Activated CD4-positive, CD25-positive, alpha-beta regulatory T cell (primary cell): ENCODE measurements around the gene H2AZ2.
"Not testable (repeated sequence)": the region's sequence is repeated elsewhere in the genome, so short reads cannot be mapped to it uniquely, and the experiment has no call there.

ENCODE experiments used
- DNase-seq, 4 experiments: peaks; one replicate each; lab custom pipeline; 2025; lab: John Stamatoyannopoulos, UW

The H2AZ2 gene

DNA sequence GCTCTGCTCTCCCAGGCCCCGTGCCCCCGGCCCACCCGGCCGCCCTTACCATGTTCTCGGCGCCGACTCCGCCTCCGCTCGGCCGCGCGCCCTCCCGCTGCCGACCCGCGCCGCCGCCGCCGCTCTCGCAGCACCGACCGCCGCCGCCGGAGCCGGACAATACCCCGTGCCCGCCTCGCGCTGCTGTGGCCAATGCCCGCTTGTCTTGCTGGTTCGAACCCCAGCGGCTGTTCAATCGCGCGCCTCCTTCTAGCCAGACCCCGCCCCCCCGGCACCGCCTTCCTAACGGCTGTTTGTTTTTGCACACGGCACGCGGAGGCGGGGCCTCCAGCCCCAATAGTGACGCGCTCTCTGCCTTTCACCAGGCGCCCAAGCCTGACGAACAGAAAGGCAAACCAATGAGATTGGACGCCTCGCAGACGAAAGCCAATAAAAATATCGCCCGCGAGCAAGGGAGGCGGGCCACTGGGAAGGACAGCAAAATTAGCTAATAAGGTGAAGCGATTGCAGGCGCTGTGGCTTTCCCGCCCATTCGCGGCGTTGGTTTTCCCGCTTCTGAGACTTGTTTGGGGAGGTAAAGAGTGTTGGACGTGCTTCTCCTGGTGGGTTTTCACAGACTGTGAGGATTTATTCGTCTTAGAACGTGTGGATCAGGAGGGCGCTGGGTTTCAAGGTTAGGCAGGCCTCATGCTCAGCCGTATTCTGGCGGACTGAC is at the start of gene H2AZ2:
Gene H2AZ2 (minus strand): TSS at position 168 of the 715 bp plus-strand sequence. CDS start 116 bp downstream, at position 52.
- peak; percentile 99 to 100 (median 99) for DNase-seq

DNA sequence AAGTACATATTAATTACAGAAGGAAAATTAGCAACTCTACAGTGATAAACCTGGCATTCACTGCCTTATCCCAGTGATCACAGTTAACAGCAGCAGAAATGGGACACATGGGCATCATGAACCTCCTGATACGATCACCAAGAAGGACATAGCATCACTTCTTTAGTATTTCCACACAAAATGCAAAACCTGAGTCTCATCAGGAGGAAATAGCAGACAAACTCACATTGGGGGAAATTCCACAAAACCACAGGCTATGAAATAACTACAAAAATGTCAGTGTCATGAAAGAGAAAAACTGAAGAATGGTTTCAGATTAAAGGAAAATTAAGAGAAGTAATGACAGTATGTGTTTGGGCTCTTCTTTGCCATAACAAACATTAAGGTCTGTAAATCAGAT is 49.4 kb upstream of the H2AZ2 start:
- DNase-seq = no peak

- no peak for DNase-seq
These were observed 47.1 kb upstream of the H2AZ2 start for GRCh38 chr7:44894888-44895580.

- DNase-seq = no peak
These were observed 45.9 kb upstream of the H2AZ2 start for GRCh38 chr7:44893710-44894234.

DNA sequence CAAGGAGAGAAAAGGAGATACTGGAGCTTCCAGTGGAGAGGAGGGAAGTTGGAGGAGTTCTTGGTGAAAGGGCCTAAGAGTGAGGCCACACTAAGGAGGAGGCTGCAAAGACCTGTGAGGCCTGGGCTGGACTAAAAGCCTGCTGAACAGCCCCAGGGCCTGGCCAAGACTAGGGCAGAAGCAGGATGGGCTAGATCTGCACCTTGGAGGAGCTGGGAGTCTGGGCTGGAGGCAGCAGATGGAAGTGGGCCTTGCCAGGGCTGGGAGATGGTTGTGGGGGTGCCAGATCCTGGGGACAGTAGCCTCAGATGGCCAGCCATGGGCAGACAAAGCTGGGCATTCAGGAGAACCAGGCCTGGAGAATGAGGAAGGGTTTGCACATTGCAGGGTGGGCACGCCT is 43.9 kb upstream of the H2AZ2 start:
- DNase-seq = no peak

- DNase-seq = no peak
These were observed 43.5 kb upstream of the H2AZ2 start for GRCh38 chr7:44891372-44891771.

- DNase-seq = no peak
These were observed 41.3 kb upstream of the H2AZ2 start for GRCh38 chr7:44889086-44889781.

- no peak for DNase-seq
These were observed 39.4 kb upstream of the H2AZ2 start for GRCh38 chr7:44887293-44887692.

DNA sequence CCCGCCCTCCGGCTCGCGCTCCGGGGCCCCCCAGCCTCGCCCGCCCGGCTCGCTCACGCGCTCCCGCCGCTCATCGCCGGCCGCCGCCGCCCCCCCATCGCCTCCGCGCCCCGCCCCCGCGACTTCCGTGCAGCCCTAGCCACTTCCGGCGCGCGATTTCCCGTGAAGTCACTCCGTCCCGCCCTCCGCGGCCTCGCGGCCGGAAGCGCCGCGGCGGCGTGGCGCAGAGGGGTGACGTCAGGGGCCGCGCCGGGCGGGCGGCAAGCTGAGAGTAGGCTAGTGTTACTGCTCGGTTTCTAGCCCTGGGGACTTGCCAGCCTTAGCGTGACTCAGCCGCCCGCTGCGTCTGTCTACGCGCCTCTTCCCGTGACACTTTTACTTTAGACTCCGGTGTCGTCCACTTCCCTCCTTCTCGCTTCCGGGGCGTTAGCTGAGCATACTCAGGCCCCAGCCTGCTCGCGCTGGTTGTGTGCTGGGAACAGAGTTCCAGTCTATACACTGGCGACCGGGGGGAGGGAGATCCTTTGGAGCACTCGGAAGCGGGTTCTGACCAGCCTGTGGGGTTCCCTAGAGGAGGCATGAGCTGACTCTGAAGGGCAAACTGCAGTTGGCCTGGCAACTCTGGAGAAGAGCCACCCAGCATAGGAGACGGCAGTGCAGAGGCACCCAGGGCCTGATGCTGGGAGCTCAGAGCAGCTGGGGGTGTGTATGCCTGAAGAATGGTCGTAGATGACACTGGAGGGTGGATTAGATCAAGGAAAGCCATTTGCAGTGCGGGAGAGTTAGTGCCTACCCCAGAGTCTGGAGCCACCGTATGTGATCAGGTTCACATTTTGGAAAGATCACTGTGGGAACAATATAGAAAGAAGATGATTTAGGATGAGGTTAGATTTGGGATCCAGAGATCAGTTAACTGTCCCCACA is 37.8 kb upstream of the H2AZ2 start, which contains the start of gene PURB:
Gene PURB (minus strand): TSS at position 137 of the 924 bp plus-strand sequence. CDS start 182 bp downstream, outside the sequence.
- peak; percentile 92 to 96 (median 96) for DNase-seq

- DNase-seq = peak in 2 of 4 experiments; percentile 37 to 51
These were observed 36.9 kb upstream of the H2AZ2 start for GRCh38 chr7:44884621-44885393.

- no peak for DNase-seq
These were observed 36.2 kb upstream of the H2AZ2 start for GRCh38 chr7:44883961-44884620.

DNA sequence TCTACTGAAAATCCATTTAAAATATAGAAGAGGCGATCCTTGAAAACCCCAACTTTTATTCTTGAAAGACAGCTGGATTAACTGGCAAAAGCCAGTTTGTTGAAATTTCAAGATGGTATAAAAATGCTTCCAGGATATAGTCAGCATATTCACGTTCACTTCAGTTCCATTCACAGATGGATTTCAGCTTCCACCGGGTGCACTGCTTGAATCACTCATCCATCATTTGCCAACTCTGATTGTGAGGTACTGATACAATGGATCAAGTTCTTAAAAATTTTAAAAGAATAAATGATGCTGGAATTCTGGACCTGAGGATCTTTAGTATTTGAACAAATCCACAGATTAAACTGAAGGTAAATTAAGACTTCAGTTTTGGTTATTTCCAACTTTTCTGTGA is 35.0 kb upstream of the H2AZ2 start:
- no peak for DNase-seq

DNA sequence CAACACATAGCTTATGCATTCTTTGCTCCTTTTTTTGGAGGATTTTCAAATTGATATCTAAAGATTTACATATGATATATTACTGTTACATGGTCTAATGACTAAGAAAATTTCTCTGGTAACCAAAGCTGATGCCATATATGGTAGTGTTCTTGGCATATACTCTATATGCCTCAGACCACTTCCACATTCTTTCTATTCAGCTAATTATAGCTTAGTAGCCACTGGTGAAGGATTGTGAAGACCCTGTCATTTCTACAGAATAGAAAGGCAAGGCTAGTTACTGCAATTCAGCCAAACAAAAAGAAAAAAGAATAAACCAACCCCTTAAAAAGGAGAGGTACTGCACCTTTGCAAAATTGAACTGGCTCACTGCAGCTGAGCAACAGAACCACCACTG is 33.7 kb upstream of the H2AZ2 start:
- no peak for DNase-seq

- no peak for DNase-seq
These were observed 33.2 kb upstream of the H2AZ2 start for GRCh38 chr7:44881066-44881600.

DNA sequence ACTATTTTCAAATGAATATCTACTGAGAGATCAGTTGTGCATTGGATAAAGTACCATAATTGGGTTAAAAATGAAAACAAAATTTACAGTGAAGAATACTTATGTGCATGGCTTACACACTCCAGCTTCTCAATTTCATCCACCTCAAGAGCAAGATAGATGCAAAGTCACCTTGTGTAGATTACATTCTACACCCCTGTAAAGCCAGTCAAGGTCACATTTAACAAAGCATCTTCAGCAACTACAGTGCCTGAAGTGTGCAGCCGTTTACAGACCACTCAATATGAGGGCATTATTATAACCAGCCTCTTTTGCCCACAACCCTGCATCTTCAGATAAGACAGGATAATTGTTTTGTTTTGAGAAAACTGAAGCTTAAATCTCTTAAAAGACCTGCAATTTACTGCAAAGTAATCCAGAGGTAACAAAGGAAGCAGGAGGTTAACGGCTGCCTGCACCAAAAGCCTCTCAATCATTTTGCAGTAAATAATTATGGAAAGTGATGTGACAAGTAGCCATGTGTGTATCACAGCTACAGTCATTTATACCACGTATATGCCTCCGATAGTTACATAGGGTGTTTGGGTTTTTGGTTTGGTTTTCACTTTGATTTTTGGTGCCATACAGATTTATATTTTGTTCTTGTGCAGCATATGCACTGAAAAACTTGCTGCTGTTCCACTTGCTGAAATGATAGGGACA is 32.6 kb upstream of the H2AZ2 start:
- no peak for DNase-seq

- no peak for DNase-seq
These were observed 28.5 kb upstream of the H2AZ2 start for GRCh38 chr7:44876393-44876792.

GRCh38 chr7:44875241-44875640 is 27.4 kb upstream of the H2AZ2 start:
- no peak for DNase-seq

- no peak for DNase-seq
These were observed 24.9 kb upstream of the H2AZ2 start for GRCh38 chr7:44872787-44873186.

DNA sequence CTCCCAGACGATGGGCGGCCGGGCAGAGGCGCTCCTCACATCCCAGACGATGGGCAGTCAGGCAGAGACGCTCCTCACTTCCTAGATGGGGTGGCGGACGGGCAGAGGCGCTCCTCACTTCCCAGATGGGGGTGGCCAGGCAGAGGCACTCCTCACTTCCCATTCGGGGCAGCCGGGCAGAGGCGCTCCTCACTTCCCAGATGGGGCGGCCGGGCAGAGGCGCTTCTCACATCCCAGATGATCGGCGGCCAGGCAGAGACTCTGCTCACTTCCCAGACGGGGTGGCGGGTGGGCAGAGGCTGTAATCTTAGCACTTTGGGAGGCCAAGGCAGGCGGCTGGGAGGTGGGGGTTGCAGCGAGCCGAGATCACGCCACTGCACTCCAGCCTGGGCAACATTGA is 24.0 kb upstream of the H2AZ2 start:
- not testable (repeated sequence) for DNase-seq
